ENCODE measurements around the gene WNT9A.

The WNT9A gene

GRCh38 chr1:227941509-227942020 is 6.2 kb downstream of the WNT9A start:
- DNase-seq (ENCODE audit: low read depth in 2 of 2), result no peak

DNA sequence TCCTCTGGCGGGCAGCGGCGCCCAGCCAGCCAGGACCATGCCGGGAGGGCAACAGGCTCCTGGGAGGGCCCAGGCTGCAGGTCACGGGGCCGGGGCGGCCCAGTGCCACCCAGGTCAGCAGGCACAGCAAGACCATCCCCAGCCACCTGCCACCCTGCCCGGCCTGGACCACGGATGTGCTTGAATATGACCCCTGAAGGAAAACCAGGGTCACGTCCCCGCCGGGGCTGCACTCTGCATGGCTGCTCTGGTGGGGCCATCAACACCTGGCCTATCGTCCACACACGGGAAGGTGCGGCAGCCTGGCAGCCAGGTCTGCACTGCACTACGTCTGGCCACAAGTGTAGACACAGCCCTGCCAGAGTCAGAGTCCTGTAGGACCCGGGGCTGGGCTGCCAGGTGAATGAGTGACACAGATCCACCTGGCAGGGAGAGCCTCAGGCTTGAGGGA is 6.9 kb downstream of the WNT9A start:
- DNase-seq (ENCODE audit: low read depth in 2 of 2), result no peak

GRCh38 chr1:227939791-227940771 is 7.7 kb downstream of the WNT9A start:
- no peak for DNase-seq (ENCODE audit: low read depth in 2 of 2)

- DNase-seq (ENCODE audit: low read depth in 2 of 2), result no peak
Observed at GRCh38 chr1:227938911-227939790, 8.6 kb downstream of the WNT9A start.

DNA sequence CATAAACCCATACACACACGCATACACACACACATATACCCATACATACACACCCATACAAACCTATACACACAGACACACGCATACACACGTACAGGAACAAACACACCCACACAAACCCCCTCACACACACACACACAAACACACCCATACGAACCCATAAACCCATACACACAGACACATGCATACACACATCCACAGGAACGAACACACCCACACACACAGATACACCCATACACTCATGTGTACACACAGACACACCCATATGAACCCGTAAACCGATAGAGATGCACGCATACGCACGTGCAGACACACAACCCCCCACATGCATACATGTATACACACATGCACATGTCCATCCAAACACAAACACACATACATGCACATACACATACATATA is 9.5 kb downstream of the WNT9A start:
- DNase-seq (ENCODE audit: low read depth in 2 of 2), result no peak

DNA sequence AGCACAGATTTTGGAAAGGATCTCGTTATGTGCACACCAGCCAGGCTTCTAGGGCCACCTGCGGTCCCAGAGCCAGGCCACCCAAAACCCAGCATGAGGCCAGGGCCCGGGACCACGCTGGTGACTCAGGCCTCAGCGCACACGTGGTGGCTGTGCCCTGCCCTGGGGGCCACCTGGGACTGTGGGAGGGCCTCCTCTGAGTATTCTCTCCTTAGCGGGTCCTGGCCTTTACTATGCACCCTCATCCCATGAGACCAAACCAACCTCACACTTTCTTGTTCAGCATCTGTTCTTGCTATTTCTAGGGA is 9.9 kb downstream of the WNT9A start:
- DNase-seq (ENCODE audit: low read depth in 2 of 2), result no peak

- no peak for DNase-seq (ENCODE audit: low read depth in 2 of 2)
Observed at GRCh38 chr1:227937031-227937837, 10.5 kb downstream of the WNT9A start.

- DNase-seq (ENCODE audit: low read depth in 2 of 2), result no peak
Observed at GRCh38 chr1:227935826-227936225, 11.9 kb downstream of the WNT9A start.

- DNase-seq (ENCODE audit: low read depth in 2 of 2), result peak; percentile 37 to 60
Observed at GRCh38 chr1:227934476-227935313, 13.0 kb downstream of the WNT9A start.

DNA sequence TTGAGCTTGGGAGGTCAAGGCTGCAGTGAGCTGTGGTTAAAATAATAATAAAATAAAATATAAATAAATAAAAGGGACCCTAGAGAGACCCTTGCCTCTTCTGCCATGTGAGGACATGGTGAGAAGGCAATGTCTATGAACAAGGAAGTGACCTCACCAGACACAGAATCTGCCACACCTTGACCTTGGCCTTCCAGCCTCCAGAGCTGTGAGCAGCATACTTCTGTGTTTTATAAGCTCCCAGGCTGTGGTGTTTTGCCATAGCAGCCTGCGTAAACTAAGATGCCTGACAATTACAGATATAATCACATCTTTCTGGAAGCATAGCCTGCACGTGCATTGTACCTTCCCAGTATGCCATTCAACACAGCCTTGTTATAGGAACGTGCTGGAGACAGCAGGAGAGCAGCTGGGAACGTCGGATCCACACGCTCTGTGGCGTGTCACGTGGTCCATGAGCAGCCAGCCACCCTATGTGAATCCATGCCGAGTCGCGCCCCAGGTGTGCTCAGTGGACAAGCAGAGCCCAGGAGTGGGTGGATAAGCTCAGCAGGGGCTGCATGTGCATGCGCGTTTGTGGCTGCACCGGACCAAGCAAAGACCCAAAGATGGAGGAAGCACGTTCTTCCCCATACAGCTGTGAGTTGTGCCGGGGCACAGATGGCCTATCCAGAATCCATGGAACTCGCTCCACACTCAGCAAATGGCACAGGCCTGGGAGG is 17.8 kb downstream of the WNT9A start:
- no peak for DNase-seq (ENCODE audit: low read depth in 2 of 2)

DNA sequence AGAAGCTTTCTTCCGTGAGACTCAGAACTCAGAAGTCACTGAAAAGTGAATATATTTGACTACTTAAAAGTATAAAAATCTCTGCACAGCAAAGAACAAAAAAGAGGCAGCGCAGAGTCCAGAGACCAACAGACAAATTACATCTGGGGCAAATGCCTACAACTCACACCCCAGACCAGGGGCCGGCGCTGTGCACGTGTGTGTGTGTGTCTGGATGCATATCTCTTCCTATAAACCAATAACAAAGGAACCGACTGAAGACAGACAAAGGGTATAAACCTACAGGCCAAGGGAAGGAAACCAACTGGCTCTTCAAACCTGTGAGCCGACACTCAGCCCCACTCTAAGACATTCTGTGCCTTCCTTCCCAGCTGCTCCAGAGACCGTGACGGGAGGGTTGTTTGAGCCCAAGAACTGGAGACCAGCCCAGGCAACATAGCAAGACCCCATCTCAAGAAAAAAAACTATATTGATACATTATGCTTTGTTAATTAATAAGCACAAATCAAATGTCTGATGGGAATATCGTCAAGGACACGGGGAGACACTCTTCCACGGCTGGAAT is 18.8 kb downstream of the WNT9A start:
- DNase-seq (ENCODE audit: low read depth in 2 of 2), result no peak

DNA sequence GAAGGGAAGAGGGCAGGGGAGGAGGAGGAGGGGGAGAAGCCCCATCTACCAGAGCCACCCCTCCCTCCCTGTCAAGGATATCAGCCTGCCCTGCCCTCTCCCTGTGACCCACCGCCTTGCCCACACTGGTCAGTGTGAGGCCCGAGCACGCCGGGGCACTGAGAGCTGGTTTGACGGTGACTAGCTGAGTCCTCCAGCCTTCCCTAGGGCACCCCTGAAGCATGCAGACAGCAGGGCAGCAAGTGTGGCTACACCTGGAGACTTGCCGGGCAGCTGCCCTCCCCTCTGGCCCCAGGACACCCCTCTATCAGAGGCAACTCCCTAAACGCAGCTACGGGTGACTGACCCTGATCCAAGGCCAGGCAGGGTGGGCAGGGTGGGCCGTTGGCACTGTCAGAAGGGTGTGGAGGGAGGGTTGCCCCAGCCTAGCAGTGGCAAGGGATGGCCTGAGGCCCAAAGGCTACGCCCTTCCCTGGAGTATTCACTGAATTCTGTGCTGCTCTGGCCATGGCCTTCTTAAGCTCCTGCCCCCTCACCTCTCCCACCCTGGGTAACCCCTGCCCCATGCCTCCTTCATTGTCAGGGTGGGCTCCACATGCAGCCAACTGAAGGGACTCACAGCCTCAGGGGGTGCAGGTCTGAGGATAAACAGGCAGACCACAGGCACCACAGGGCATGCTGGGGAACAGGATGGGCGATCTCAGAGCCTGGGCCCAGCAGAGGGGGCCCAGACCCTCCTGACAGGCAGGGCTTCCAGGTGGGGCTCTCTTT is 19.6 kb downstream of the WNT9A start:
- no peak for DNase-seq (ENCODE audit: low read depth in 2 of 2)

- DNase-seq (ENCODE audit: low read depth in 2 of 2), result no peak
Observed at GRCh38 chr1:227926896-227927885, 20.5 kb downstream of the WNT9A start.

DNA sequence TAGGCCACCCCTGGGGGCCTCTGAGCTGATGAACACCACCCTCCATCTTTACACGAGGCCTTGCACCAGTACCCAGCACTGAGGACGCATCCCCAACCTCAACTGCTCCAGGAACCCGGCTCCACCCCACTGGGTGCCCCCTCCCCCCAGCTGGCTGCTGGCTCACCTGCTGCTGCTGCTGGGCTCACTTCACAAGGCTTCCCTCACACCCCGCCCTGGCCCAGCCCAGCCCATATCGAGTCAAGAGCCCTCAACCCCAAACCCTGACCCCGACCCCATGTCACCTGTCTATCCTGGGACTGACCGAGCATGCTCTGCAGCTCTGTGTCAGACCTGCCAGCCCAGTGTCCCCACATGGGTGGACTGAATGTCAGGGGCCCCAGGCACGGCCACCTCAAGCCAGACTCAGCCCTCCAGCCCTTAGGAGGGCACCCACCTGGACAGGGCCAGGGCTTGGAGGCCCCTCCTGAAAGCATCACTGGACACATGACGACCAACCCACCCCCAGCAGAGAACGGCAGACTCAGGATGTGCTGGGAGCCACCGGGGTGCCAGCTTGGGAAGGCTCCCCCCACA is 21.4 kb downstream of the WNT9A start:
- no peak for DNase-seq (ENCODE audit: low read depth in 2 of 2)

DNA sequence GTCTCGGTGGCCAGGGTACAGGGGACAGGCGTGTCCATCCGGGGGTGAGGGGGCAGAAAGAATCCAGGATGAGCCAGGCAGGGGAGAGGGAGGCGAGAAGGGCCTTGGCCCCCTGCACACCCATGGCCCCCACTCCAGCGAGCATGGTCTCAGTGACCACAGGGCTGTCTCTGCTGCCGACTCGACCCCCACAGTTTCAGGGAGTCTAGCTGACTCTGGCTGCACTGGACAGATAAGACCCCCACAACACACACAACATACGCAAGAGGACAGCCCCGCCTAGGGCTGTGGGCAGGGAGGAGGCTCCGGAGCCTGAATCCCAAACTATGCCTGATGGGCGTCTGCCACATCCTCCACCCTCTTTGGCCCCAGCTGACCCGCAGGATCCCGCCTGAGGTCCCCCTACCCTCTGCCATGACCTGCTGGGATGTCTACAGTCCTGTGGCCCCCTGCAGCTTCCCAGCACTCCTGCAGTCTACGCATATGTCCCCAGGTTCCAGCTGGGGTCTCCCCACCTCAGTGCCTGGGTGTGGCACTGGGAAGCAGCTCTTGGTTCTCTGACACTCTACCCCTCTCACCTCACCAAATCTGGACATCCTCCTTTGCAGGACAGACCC is 22.0 kb downstream of the WNT9A start:
- no peak for DNase-seq (ENCODE audit: low read depth in 2 of 2)

DNA sequence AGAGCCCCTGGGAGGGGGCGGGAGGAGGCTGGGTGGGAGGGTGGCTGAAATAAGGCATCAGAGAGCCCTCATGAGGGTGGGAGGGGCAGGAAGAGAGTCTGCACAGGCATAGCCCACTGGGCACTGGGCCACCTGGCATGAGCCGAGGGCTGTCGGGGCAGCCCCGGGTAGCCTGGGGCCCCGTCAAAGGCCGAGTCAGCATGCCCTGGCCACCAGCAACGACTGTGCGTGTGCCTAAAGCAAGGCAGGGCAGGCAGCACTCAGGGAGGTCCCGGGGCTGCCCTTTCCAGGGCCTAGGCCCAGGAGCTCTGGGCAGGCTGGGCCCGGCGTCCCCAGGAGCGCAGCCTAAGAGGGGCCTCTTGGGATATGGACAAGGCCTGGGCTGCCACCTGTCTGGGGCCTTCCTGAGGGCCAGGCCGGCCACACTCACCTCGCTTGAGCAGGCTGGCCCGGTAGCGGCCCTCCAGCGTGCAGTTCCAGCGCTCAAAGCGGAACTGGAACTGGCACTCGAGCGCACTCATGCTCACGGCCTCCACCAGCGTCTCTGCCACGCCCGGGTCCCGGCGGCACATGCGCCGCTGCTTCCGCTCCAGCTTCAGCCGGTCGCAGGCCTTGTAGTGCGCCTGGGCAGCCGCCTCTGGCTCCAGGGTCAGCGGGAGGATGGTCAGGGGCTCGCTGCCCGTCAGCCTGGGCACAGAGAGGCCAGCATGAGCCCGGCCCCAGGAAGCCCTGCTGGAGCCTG is 22.7 kb downstream of the WNT9A start:
- DNase-seq (ENCODE audit: low read depth in 2 of 2), result no peak

All from stimulated activated CD8-positive, alpha-beta memory T cell treated with anti-CD3 and anti-CD28 coated beads, Interleukin-15, amount 100 ng/mL, for 48 hours (primary cell).